Lower lobe of right lung (tissue), 2 donors: Measurements from ENCODE around the gene SCAMP3. TPM values are rescaled to one million over a fixed set of nuclear protein-coding genes. Genes with fewer than 3 reads are reported as not detected.

Experiments used
- ATAC-seq, 2 donors: fragments of 200-7000 bp; cut with Tn5 transposase; one replicate each; pipeline ENCODE4 v1.9.1; 2020 to 2022; ENCODE audit warnings: mild to moderate bottlenecking in 2 of 2, moderate library complexity in 2 of 2
- DNase-seq: peaks from one replicate; pipeline ENCODE4 v3.0.0-alpha.2; 2020
- H3K27ac ChIP-seq: fragments of 200-600 bp; one replicate; pipeline ENCODE4 v1.8.0; 2022
- H3K27me3 ChIP-seq: fragments of 200-600 bp; one replicate; pipeline ENCODE4 v1.8.0; 2022; ENCODE audit warnings: low read depth
- H3K36me3 ChIP-seq: fragments of 200-600 bp; one replicate; pipeline ENCODE4 v1.8.0; 2022; ENCODE audit warnings: mild to moderate bottlenecking
- H3K4me1 ChIP-seq: fragments of 200-600 bp; one replicate; pipeline ENCODE4 v1.8.0; 2022
- H3K4me3 ChIP-seq: fragments of 200-600 bp; one replicate; pipeline ENCODE4 v1.8.0; 2022; ENCODE audit warnings: mild to moderate bottlenecking
- H3K9me3 ChIP-seq: fragments of 200-600 bp; one replicate; pipeline ENCODE4 v1.8.0; 2022
- intact Hi-C: fragments of 100-400 bp; cut with DNase I; formaldehyde crosslinking; loops from one replicate; pipeline ENCODE4 v1.11.0; 2022
- total RNA-seq: library from RNA; stranded (reverse); fragmentation: NEBNext Ultra II Directional; extraction: Animal tissue kit (Norgen Biotek cat#: 25700); gene quantifications from one replicate; pipeline ENCODE4 v1.2.1, GENCODE V29; 2021
- TF ChIP-seq, protein P1 (sequence below): fragments of 200-600 bp; IDR thresholded peaks from one replicate; pipeline ENCODE4 v1.8.0; 2022; ENCODE audit warnings: antibody characterized with exemption, mild to moderate bottlenecking
- donor health status: DM: no; HTN: yes; CAD: no; lungs with severe emphysema.

The SCAMP3 gene
- total RNA-seq, 1 donor from 2014 or later, result 70.2 TPM

DNA sequence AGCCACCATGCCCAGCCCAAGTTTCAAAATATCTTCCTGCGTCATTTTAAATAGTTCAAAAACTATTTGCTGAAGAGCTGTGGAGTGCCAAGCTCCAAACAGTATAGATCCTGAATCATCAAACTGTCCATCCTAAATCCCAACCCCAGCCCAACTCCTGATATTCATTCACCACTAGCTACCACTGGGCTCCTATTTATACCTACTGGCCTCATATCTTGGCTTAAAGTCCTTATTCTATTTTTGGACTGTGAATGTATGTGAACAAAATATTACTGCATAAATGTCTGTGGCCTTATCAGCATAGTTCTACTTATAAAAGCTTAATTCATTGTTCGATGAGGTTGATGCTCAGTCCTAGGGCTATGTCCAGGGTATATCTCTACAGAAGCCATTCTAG is 5.2 kb upstream of the SCAMP3 start:
- TF ChIP-seq, protein P1, sequence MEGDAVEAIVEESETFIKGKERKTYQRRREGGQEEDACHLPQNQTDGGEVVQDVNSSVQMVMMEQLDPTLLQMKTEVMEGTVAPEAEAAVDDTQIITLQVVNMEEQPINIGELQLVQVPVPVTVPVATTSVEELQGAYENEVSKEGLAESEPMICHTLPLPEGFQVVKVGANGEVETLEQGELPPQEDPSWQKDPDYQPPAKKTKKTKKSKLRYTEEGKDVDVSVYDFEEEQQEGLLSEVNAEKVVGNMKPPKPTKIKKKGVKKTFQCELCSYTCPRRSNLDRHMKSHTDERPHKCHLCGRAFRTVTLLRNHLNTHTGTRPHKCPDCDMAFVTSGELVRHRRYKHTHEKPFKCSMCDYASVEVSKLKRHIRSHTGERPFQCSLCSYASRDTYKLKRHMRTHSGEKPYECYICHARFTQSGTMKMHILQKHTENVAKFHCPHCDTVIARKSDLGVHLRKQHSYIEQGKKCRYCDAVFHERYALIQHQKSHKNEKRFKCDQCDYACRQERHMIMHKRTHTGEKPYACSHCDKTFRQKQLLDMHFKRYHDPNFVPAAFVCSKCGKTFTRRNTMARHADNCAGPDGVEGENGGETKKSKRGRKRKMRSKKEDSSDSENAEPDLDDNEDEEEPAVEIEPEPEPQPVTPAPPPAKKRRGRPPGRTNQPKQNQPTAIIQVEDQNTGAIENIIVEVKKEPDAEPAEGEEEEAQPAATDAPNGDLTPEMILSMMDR, result no peak
- ATAC-seq (no peak), DNase-seq (no peak)
- peaks cover 92% of the 10 kb centered on the region for H3K36me3 ChIP-seq
- H3K4me3 ChIP-seq, result no peak overlapping the region
- H3K4me1 ChIP-seq, result peaks cover 22% of the 10 kb centered on the region
- H3K27ac ChIP-seq, result no peak overlapping the region
- no peaks in the 10 kb centered on the region for H3K27me3 ChIP-seq
- intact Hi-C loops, result no loop called here
- no peaks in the 10 kb centered on the region for H3K9me3 ChIP-seq

DNA sequence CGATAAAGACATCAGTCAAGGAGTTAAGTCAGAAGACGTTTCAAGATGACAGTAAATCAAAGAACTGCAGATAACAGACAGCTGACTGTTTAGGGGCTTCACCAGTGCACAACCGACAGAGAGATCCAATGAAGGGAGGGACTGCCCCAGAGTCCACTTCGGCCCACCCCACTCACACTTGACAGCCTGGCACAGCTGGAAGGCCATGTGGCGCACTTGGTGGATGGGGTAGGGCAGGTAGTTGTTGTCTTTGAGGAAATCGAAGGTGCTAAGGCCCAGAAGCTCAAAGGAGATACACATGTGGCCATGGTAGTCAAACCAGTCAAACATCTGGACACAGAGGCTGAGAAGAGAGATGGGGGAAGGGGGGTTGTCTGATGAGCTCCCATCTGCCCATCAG is 4.4 kb upstream of the SCAMP3 start:
- Histone ChIP-seq H3K9me3 (no peaks in the 10 kb centered on the region), H3K27me3 (no peaks in the 10 kb centered on the region), H3K36me3 (peaks cover 88% of the 10 kb centered on the region), H3K27ac (no peak overlapping the region), H3K4me1 (peaks cover 17% of the 10 kb centered on the region), H3K4me3 (no peak overlapping the region)
- no peak for ATAC-seq
- no peak for DNase-seq
- TF ChIP-seq, protein P1, result no peak
- intact Hi-C loops, result no loop called here

DNA sequence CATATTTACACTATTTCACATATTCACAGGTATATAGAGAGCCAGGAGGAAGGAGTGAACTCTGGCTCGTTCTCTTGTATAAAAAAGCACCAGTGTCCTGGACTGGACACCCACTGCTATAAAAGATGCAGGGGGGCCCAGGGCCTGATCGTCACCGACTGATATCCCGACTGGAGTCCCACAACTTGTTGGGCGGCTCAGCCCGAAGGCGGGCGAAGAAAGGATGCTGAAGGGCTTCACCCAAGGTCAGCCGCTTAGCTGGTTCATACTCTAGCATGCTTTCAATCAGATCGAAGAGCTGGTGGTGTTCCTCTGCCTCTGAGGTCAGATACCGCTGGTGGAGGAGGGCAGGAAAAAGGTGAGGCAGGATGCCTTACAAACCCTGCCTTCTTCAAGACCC is 907 bp upstream of the SCAMP3 start:
- H3K36me3 ChIP-seq, result peaks cover 76% of the 10 kb centered on the region

DNA sequence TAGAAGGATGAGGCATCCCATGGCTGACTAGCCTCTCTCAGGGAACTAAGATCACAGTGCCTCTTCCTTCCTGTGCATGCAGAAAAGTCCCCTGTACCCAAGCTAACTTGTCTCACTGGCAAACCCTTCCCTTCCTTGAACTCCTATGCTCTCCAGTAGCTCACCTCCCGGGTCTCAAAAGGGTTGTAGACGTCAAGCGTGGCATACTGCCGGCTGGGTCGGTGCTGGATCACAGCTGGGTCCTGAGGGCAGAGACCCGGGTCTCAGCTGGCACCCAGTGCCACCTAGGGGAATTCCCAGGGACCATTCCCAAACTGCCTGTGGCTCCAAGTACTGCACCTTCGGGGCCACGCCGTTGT is 688 bp downstream of the SCAMP3 start:
- H3K27ac ChIP-seq, result peak overlapping the region; percentile 87
- intact Hi-C loops, result no loop called here
- ATAC-seq (no peak), DNase-seq (no peak)
- H3K9me3 ChIP-seq, result no peaks in the 10 kb centered on the region
- TF ChIP-seq, protein P1, result no peak
- peaks cover 74% of the 10 kb centered on the region for H3K36me3 ChIP-seq
- H3K27me3 ChIP-seq, result no peaks in the 10 kb centered on the region
- peak overlapping the region; percentile 98 for H3K4me3 ChIP-seq
- H3K4me1 ChIP-seq, result peaks cover 23% of the 10 kb centered on the region

More for the DNA sequence above, 907 bp upstream of the SCAMP3 start:
- TF ChIP-seq, protein P1, result no peak
- H3K4me1 ChIP-seq, result peaks cover 23% of the 10 kb centered on the region
- intact Hi-C loops, result no loop called here
- H3K27ac ChIP-seq, result peak overlapping the region; percentile 87
- peak overlapping the region; percentile 98 for H3K4me3 ChIP-seq
- H3K27me3 ChIP-seq, result no peaks in the 10 kb centered on the region
- DNase-seq, result no peak
- no peak for ATAC-seq
- no peaks in the 10 kb centered on the region for H3K9me3 ChIP-seq

DNA sequence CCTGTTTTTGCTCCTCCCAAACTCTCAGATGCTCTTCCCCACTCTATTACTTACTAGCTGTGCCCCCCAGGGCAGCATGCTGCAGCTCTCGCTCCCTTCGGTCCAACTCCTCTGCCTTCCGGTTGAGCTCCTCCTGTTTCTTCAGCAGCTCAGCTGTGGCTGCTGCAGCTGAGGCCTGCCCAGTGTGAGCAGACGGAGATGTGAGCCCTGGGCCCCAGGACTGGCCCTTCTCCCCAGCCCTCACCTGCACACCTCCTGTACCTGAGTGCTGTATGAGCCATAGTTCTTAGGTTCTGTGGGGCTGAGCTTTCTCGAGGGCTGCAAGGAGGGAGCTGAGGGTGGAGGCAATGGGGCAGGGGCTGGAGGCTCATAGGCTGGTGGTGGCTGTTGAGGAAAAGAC is 1.9 kb downstream of the SCAMP3 start:
- Histone ChIP-seq H3K9me3 (no peaks in the 10 kb centered on the region), H3K27ac (no peak overlapping the region), H3K27me3 (no peaks in the 10 kb centered on the region), H3K4me1 (peaks cover 30% of the 10 kb centered on the region), H3K4me3 (no peak overlapping the region), H3K36me3 (peaks cover 63% of the 10 kb centered on the region)
- TF ChIP-seq, protein P1, result no peak
- no peak for DNase-seq
- intact Hi-C loops, result no loop called here
- ATAC-seq, result no peak
